Ascending aorta (tissue), 2 donors: ENCODE measurements around the gene FGF23. TPM values are rescaled to one million over a fixed set of nuclear protein-coding genes. Genes with fewer than 3 reads are reported as not detected.

Experiments
- DNase-seq, 2 donors: peaks; one replicate each; pipeline ENCODE4 v3.0.0-alpha.2; 2019; ENCODE audit warnings: low spot score in 2 of 2
- H3K27ac ChIP-seq, 2 donors: fragments of 200-600 bp; sonication (generic); one replicate each; pipeline ENCODE4 v1.5.1; 2016 to 2017; ENCODE audit warnings: mild to moderate bottlenecking in 1 of 2
- H3K27me3 ChIP-seq: fragments of 200-600 bp; sonication (generic); one replicate; pipeline ENCODE4 v1.5.1; 2017
- H3K36me3 ChIP-seq, 2 donors: fragments of 200-600 bp; sonication (generic); one replicate each; pipeline ENCODE4 v1.5.1; 2016
- H3K4me1 ChIP-seq, 2 donors: fragments of 200-600 bp; sonication (generic); one replicate each; pipeline ENCODE4 v1.5.1; 2016 to 2017; ENCODE audit warnings: mild to moderate bottlenecking in 1 of 2
- H3K4me3 ChIP-seq, 2 donors: fragments of 200-600 bp; sonication (generic); one replicate each; pipeline ENCODE4 v1.5.1; 2016 to 2017; ENCODE audit warnings: mild to moderate bottlenecking in 1 of 2
- H3K9me3 ChIP-seq, 2 donors: fragments of 200-600 bp; sonication (generic); one replicate each; pipeline ENCODE4 v1.5.1; 2016
- intact Hi-C: fragments of 100-400 bp; cut with DNase I; formaldehyde crosslinking; loops from one replicate; pipeline ENCODE4 v1.15.1; 2023
- total RNA-seq: library from RNA; depleted of rRNA; stranded (reverse); fragments of >200 nt; gene quantifications from one replicate; pipeline ENCODE4 v1.1.0, GENCODE V29; 2016
- TF ChIP-seq, protein P1 (sequence below), 3 experiments: fragments of 200-600 bp in 2 of 3; fragments of 450-650 bp in 1 of 3; sonication (generic) in 2 of 3; IDR thresholded peaks; one replicate each; pipeline ENCODE4 v1.5.1; 2016 to 2019; ENCODE audit warnings: antibody characterized with exemption in 3 of 3, mild to moderate bottlenecking in 1 of 3, moderate library complexity in 1 of 3

The FGF23 gene
- total RNA-seq, 1 donor from 2014 or later: not detected

GRCh38 chr12:4420138-4420670 lies 40.7 kb upstream of the FGF23 start:
- no peaks in the 10 kb centered on the region for H3K4me1 ChIP-seq
- H3K4me3 ChIP-seq: no peak overlapping the region
- intact Hi-C loops: no loop called here
- no peaks in the 10 kb centered on the region for H3K9me3 ChIP-seq
- TF ChIP-seq, protein P1, sequence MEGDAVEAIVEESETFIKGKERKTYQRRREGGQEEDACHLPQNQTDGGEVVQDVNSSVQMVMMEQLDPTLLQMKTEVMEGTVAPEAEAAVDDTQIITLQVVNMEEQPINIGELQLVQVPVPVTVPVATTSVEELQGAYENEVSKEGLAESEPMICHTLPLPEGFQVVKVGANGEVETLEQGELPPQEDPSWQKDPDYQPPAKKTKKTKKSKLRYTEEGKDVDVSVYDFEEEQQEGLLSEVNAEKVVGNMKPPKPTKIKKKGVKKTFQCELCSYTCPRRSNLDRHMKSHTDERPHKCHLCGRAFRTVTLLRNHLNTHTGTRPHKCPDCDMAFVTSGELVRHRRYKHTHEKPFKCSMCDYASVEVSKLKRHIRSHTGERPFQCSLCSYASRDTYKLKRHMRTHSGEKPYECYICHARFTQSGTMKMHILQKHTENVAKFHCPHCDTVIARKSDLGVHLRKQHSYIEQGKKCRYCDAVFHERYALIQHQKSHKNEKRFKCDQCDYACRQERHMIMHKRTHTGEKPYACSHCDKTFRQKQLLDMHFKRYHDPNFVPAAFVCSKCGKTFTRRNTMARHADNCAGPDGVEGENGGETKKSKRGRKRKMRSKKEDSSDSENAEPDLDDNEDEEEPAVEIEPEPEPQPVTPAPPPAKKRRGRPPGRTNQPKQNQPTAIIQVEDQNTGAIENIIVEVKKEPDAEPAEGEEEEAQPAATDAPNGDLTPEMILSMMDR (IDR thresholded peaks at IDR 0.05): no peak
- no peak overlapping the region for H3K27ac ChIP-seq
- no peaks in the 10 kb centered on the region for H3K36me3 ChIP-seq
- no peaks in the 10 kb centered on the region for H3K27me3 ChIP-seq
- no peak for DNase-seq

DNA sequence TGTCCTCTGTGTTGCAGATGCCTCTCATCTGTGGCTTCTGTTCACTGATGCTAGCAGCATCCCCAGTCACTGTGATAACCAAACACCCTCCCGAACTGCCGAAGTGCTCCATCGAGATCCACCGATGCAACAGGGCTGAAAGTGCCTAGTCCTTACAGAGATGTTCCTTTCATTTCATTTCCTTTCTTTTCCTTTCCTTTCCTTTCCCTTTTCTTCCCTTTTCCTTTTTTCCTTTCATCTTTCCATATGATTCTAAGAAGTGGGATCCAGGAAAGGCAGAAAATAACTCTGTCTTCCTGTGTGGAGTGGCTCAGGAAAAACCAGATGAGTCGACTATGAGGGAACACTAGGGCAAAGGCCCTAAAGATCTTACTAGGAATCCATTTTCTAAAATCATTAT lies 39.4 kb upstream of the FGF23 start:
- no peak for DNase-seq

GRCh38 chr12:4417936-4418335 lies 38.4 kb upstream of the FGF23 start:
- no peak for DNase-seq
- no peaks in the 10 kb centered on the region for H3K36me3 ChIP-seq
- H3K27ac ChIP-seq: no peak overlapping the region
- no peaks in the 10 kb centered on the region for H3K4me1 ChIP-seq
- H3K4me3 ChIP-seq: no peak overlapping the region
- H3K9me3 ChIP-seq: no peaks in the 10 kb centered on the region
- H3K27me3 ChIP-seq: no peaks in the 10 kb centered on the region
- intact Hi-C loops: no loop called here
- TF ChIP-seq, protein P1 (IDR thresholded peaks at IDR 0.05): no peak

More for the DNA sequence above, 39.4 kb upstream of the FGF23 start:
- intact Hi-C loops: no loop called here
- Histone ChIP-seq H3K27me3 (no peaks in the 10 kb centered on the region), H3K4me3 (no peak overlapping the region), H3K9me3 (no peaks in the 10 kb centered on the region), H3K36me3 (no peaks in the 10 kb centered on the region), H3K4me1 (no peaks in the 10 kb centered on the region), H3K27ac (no peak overlapping the region)
- TF ChIP-seq, protein P1 (IDR thresholded peaks at IDR 0.05): no peak

- H3K27ac ChIP-seq: no peak overlapping the region
- no peaks in the 10 kb centered on the region for H3K27me3 ChIP-seq
- TF ChIP-seq, protein P1 (IDR thresholded peaks at IDR 0.05): no peak
- no peak for DNase-seq
- H3K36me3 ChIP-seq: no peaks in the 10 kb centered on the region
- no peaks in the 10 kb centered on the region for H3K4me1 ChIP-seq
- intact Hi-C loops: no loop called here
- no peak overlapping the region for H3K4me3 ChIP-seq
- no peaks in the 10 kb centered on the region for H3K9me3 ChIP-seq
Observed at GRCh38 chr12:4417455-4417854, 37.9 kb upstream of the FGF23 start.

GRCh38 chr12:4416276-4416675 lies 36.8 kb upstream of the FGF23 start:
- no peak for DNase-seq
- Histone ChIP-seq H3K36me3 (no peaks in the 10 kb centered on the region), H3K4me1 (no peaks in the 10 kb centered on the region), H3K9me3 (no peaks in the 10 kb centered on the region), H3K27ac (no peak overlapping the region), H3K27me3 (no peaks in the 10 kb centered on the region), H3K4me3 (no peak overlapping the region)
- intact Hi-C loops: no loop called here
- TF ChIP-seq, protein P1 (IDR thresholded peaks at IDR 0.05): no peak

DNA sequence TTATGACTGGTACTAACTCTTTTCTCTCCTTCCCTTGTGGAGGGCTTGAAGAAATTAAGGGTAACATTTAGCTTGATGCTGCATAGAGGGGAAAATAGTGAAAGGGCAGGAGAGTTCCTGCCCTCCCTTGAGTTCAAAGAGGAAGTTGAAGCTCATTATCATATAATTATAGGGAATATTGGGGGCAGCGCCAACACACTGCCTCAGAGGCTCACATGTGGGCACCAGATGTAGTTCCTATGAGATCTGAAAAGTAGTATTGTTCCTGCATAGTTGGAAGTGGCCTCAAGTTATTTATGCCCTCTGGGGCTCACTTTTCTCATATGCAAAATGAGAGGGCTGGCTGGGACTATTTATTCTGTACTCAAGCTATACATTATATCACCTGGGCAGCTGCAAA lies 33.0 kb upstream of the FGF23 start:
- TF ChIP-seq, protein P1 (IDR thresholded peaks at IDR 0.05): no peak
- Histone ChIP-seq H3K4me3 (no peak overlapping the region), H3K9me3 (no peaks in the 10 kb centered on the region), H3K27ac (no peak overlapping the region), H3K27me3 (no peaks in the 10 kb centered on the region), H3K4me1 (no peaks in the 10 kb centered on the region), H3K36me3 (no peaks in the 10 kb centered on the region)
- intact Hi-C loops: no loop called here
- no peak for DNase-seq
